Fibroblast of mammary gland (primary cell): ENCODE measurements around the gene LRP1.

Source experiments
- DNase-seq: peaks from one replicate; pipeline ENCODE4 v3.0.0-alpha.2; 2010; ENCODE audit warnings: low read depth
- H3K4me3 ChIP-seq: 2 replicates; pipeline ENCODE4 v1.5.1; 2011; ENCODE audit warnings: low read depth, mild to moderate bottlenecking, low read length, moderate library complexity; ENCODE audit not compliant: control insufficient read depth
- TF ChIP-seq, protein P1 (sequence below): conservative IDR thresholded peaks from 2 replicates; pipeline ENCODE4 v1.5.1; 2011; ENCODE audit warnings: low read depth, low read length, inconsistent platforms; ENCODE audit not compliant: control insufficient read depth, insufficient read depth

Gene LRP1

DNA sequence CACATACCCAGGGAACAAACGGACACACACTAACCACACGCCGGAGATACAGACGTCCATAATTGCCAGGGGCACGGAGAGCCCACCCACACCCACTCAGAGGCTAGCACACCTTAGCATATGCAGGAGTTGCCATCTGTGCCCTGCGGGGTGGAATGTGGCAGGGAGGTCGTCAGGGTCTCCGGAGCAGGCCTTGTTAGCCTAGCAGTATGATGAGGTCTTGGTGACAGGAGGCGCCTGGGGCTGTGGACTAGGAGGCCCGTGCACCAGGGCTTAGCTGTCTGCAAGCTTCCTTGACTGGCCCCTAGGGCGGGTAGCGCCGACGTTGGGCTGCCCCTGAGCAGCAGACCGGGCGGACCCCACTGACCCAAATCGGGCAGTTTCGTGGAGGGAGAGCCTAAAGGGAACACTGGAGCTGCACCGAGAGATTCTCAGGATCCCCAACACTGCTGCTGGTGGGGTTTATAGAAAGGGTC lies 112.7 kb downstream of the LRP1 start:
- TF ChIP-seq, protein P1, sequence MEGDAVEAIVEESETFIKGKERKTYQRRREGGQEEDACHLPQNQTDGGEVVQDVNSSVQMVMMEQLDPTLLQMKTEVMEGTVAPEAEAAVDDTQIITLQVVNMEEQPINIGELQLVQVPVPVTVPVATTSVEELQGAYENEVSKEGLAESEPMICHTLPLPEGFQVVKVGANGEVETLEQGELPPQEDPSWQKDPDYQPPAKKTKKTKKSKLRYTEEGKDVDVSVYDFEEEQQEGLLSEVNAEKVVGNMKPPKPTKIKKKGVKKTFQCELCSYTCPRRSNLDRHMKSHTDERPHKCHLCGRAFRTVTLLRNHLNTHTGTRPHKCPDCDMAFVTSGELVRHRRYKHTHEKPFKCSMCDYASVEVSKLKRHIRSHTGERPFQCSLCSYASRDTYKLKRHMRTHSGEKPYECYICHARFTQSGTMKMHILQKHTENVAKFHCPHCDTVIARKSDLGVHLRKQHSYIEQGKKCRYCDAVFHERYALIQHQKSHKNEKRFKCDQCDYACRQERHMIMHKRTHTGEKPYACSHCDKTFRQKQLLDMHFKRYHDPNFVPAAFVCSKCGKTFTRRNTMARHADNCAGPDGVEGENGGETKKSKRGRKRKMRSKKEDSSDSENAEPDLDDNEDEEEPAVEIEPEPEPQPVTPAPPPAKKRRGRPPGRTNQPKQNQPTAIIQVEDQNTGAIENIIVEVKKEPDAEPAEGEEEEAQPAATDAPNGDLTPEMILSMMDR = no peak
- DNase-seq = no peak
- peak overlapping the region; percentile 56 for H3K4me3 ChIP-seq

DNA sequence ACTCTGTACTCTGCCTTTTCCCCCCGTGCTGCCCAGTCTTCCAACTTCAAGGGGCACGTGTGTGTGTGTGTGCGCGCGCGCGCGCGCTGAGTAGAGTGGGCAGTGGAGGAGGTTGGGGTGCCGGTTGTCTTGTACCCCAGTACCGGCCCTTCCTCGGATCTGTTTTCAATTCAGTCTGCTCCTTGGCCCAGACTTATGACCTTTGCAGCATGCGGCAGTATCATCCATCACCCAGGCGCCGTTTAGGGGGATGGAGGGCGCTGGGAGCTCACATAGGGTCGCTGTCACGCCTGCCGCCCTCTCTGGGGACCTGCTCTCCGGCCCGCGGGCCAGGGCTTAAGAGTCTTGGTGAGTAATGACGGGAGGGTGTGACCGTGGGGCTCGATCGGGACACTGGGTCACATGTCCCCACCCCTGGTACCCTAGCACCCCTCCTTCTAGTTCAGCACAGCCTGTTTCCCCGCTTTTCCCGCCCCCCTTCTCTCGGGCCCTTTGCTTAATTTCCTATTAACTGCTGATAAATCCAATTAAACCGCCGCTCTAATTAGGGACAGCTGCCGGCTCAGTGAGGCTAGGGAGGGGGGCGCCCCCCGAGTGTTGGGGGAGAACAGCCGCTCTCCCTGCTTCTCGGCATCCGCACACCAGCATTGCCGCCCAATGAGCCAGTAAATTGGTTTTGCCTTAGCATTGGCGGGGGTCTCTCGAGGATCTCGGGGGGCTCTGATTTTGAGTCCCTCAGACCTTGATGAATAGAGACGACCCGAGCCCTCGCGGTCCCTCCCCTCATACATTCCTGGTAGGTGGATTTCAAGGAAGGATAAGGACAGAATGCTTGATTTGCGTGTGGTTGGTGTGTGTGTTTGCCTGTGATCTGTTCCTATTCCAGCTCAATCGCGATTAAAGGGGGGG lies 113.4 kb downstream of the LRP1 start:
- no peak for DNase-seq
- TF ChIP-seq, protein P1 = no peak
- H3K4me3 ChIP-seq = no peak overlapping the region

DNA sequence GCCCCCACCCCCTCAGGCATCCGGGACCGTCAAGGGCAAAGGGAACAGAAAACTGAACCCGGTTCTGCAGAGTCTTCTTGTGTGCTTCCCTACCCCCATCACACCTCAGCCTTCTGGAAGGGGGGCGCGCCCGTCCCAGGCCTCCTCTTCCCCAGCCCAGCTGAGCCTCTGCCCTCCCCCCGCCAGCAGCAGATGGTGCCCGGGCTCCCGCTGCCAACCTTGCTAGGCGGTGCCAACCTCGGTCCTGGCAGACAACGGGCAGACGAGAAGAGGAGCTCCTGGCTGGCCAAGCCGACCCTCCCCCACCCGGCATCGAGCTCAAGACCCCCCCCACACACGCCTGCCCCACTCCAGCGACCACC lies 114.0 kb downstream of the LRP1 start:
- DNase-seq = no peak
- TF ChIP-seq, protein P1 = no peak
- no peak overlapping the region for H3K4me3 ChIP-seq

DNA sequence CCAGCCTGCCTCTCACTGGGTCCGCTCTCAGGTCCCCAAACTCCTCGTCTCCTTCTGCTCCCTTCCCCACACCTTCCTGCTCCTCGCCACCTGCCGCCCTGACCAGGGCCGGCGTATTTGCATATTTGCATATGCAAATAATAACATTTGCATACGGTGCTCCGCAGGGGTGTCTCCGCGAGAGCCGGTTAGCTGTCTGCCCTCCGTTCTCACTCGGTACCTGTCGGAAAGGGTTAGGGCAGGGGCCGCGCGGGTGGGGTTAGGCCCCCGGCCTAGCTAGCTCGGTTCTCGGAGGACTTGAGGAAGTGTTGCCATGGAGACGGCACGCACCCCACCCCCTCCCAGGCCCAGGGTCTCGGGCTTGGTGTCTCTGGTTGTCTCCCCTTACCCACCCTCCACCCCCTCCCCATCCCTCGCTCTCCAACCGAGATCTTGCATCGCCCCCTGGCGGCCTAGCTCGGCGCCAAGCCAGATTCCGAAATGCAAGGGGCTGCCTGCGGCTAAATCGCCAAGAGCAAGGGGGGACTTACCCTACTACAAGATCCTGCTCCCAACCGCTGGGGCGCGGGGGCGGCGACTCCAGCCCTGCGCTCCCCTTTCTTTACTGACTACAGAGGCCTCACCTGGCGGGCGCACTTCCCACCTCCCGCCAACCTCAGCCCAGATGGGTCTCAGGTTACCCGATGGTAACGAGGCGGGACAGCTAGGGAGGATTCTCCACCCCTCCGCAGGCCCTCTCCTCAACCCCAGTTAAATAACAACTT lies 114.6 kb downstream of the LRP1 start:
- TF ChIP-seq, protein P1 = peak; percentile 52
- no peak for DNase-seq
- H3K4me3 ChIP-seq = peak overlapping the region; percentile 40

DNA sequence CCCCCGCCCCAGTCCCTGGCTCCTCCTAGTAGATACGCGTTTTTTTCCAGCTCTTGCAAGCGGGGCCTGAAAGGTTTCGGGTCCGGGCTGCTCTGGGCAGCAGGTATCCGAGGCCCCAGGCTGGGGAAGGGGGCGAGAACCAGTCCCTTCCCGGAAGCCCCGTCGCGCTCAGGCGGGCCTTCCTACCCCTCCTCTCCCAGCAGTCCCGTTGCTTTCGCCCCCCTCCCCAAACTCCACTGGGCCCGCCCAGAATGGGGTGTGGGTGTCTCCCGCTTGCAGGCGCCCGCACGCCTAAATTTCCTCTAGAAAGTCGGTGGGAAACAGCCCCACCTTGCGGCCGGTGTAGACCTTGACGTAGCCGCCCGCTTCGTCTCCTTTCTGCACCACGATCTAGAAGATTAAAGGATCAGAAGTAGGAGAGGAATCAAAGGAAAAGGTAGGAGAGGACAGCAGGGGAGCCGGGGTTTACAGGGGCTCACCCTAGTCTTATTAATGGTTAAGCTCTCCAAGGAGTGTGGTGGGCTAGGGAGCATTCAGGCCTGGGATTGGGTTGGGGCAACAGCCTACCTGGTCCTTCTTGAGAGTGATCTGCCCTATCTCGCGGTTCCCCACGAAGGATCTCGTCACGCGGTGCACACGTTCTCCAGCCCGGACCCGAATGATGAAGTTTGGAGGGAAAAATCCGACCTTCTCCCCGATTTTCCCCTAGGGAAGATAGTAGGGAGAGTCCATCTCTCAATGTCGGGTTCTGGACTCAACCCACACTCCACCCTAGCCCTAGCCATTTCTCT lies 115.4 kb downstream of the LRP1 start:
- TF ChIP-seq, protein P1 = peak; percentile 74
- peak; percentile 68 for DNase-seq
- H3K4me3 ChIP-seq = peak overlapping the region; percentile 40

DNA sequence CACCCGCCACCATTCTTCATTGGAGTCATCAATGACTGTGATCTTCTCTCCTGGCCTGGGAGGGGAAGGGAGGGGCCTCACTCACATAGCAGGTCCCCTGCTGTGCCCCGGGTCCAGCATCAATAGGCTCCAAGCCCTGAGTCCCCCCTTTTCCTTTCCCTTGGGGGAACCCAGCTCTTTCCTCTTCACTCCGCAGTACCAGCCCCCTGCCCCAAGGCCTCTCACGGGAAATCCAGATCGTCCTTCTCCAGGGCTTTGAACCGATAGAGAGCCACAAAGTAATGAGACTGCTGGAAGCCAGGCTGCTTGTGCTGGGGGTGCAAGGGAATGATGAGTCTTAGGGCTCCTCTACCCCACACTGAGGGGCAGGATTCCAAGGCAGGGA lies 116.0 kb downstream of the LRP1 start:
- H3K4me3 ChIP-seq = no peak overlapping the region
- no peak for DNase-seq
- TF ChIP-seq, protein P1 = no peak
